ENCODE data around the gene ATP5MG. TPM values are rescaled to one million over a fixed set of nuclear protein-coding genes. Genes with fewer than 3 reads are reported as not detected.

The ATP5MG gene
- total RNA-seq, 4 donors from 2014 or later: 36.1 to 84.5 (median 42.8) TPM

DNA sequence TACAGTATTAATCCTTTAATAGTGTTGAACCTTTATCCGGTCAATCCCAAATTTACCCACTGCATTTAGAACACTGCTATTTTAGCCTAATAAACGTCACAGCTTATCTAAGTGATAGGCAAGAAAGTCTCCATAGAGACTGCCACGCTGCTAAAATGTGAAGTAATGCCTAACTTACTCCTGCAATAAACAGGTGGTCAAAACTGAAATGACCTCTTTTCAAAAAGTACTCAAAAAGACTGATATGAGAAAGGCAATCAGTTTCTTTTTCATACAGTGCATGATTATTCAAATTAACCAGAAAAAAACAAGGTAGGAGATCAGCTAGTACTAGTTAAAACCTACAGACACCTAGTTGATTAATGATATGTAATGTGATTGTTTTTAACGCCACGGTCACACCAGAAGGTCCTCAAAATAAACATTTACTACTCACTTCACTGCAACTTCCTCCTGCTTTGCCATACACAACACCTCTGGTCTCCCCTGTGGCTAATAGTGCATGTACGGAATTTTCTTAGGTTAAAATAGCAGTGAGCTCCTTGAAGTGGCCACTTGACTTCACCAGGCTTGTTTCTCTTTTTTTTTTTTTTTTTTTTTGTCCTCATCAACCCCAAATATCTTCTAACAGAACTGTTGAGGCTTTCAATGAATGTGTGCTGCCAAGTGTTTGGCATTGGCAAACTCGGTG lies 8.8 kb downstream of the ATP5MG start:
- TF ChIP-seq, protein P1, sequence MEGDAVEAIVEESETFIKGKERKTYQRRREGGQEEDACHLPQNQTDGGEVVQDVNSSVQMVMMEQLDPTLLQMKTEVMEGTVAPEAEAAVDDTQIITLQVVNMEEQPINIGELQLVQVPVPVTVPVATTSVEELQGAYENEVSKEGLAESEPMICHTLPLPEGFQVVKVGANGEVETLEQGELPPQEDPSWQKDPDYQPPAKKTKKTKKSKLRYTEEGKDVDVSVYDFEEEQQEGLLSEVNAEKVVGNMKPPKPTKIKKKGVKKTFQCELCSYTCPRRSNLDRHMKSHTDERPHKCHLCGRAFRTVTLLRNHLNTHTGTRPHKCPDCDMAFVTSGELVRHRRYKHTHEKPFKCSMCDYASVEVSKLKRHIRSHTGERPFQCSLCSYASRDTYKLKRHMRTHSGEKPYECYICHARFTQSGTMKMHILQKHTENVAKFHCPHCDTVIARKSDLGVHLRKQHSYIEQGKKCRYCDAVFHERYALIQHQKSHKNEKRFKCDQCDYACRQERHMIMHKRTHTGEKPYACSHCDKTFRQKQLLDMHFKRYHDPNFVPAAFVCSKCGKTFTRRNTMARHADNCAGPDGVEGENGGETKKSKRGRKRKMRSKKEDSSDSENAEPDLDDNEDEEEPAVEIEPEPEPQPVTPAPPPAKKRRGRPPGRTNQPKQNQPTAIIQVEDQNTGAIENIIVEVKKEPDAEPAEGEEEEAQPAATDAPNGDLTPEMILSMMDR (IDR thresholded peaks at IDR 0.05; ENCODE audit: low read depth): no peak

- TF ChIP-seq, protein P1 (IDR thresholded peaks at IDR 0.05; ENCODE audit: low read depth): no peak
Measured at GRCh38 chr11:118411530-118411929, 10.1 kb downstream of the ATP5MG start.

GRCh38 chr11:118412921-118413320 lies 11.5 kb downstream of the ATP5MG start:
- TF ChIP-seq, protein P1 (IDR thresholded peaks at IDR 0.05; ENCODE audit: low read depth): no peak

- TF ChIP-seq, protein P1 (IDR thresholded peaks at IDR 0.05; ENCODE audit: low read depth): no peak
Measured at GRCh38 chr11:118415062-118415738, 13.8 kb downstream of the ATP5MG start.

- TF ChIP-seq, protein P1 (IDR thresholded peaks at IDR 0.05; ENCODE audit: low read depth): no peak
Measured at GRCh38 chr11:118415739-118416068, 14.3 kb downstream of the ATP5MG start.

- TF ChIP-seq, protein P1 (IDR thresholded peaks at IDR 0.05; ENCODE audit: low read depth): no peak
Measured at GRCh38 chr11:118417801-118418200, 16.4 kb downstream of the ATP5MG start.

- TF ChIP-seq, protein P1 (IDR thresholded peaks at IDR 0.05; ENCODE audit: low read depth): no peak
Measured at GRCh38 chr11:118418766-118419165, 17.4 kb downstream of the ATP5MG start.

All from subcutaneous adipose tissue (tissue), 4 donors.